ENCODE results near the gene SLC35D1. TPM values are rescaled to one million over a fixed set of nuclear protein-coding genes. Genes with fewer than 3 reads are reported as not detected.

Gene SLC35D1
- total and polyA plus RNA-seq, 2 of the 8 experiments (the other 6 are each of a cell fraction or from before 2014, with no cell fraction given), result 1.2 to 2.7 TPM

DNA sequence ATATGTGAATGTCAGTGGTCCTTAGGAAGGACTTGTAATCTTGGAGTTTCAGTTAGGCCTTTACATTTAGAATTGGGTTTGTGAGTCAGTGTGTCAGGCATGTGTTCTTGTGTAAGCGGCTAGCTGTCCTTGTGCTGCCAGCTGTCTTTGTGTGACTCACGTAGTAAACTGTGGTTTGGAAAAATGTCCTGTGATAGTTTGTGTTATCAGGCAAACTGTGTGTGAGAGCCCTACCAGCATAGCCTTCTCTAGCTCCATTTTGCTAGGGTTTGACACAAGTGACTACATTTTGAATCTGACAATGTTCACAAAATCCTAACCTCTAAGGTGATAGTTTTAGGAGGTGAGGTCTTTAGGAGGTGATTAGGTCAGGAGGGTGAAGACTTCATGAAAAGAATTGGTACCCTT, 6.9 kb upstream of the SLC35D1 start:
- Histone ChIP-seq H2BK12ac (ENCODE audit: low read depth, low read length) (no peak overlapping the region), H2BK20ac (ENCODE audit: low read length) (no peak overlapping the region), H3K9ac (replicated peaks in 1 of 4; ENCODE audit: extremely low read depth in 1 of 4, low read depth in 3 of 4, low read length in 3 of 4) (no peak overlapping the region), H3K27me3 (replicated peaks in 1 of 4; ENCODE audit: control insufficient read depth in 3 of 4, extremely low read depth in 1 of 4, insufficient read depth in 3 of 4, low read length in 3 of 4) (no peaks in the 10 kb centered on the region), H3K4me1 (replicated peaks in 1 of 4; ENCODE audit: control insufficient read depth in 3 of 4, insufficient read depth in 4 of 4, low read length in 3 of 4) (peaks cover 0 to 5% (median 0%) of the 10 kb centered on the region in 4 experiments; a peak in 3 of 7 replicates), H2BK120ac (replicated peaks; ENCODE audit: low read depth, low read length) (no peak overlapping the region), H3K79me2 (ENCODE audit: control insufficient read depth in 1 of 2, insufficient read depth in 2 of 2, low read length in 2 of 2) (no peaks in the 10 kb centered on the region), H3K4ac (replicated peaks; ENCODE audit: insufficient read length, low read depth, low read length) (no peak overlapping the region), H3K27ac (ENCODE audit: low read depth, low read length) (no peak overlapping the region), H4K20me1 (replicated peaks in 1 of 2; ENCODE audit: control insufficient read depth in 1 of 2, insufficient read depth in 2 of 2, low read length in 2 of 2) (no peaks in the 10 kb centered on the region), H2BK15ac (ENCODE audit: low read length) (no peak overlapping the region), H3K23ac (ENCODE audit: insufficient read length) (no peak overlapping the region), H3K36me3 (ENCODE audit: control insufficient read depth in 2 of 4, insufficient read depth in 4 of 4, low read length in 3 of 4) (no peaks in the 10 kb centered on the region), H3K4me2 (ENCODE audit: insufficient read depth in 1 of 2, low read depth in 2 of 2, low read length in 2 of 2) (no peak overlapping the region), H4K8ac (ENCODE audit: extremely low read depth, insufficient read depth, low read length) (no peak overlapping the region), H3K56ac (replicated peaks; ENCODE audit: insufficient read length, low read depth, low read length) (no peak overlapping the region), H3K79me1 (ENCODE audit: low read depth, low read length) (no peaks in the 10 kb centered on the region), H2AK5ac (ENCODE audit: low read depth, low read length) (no peak overlapping the region), H3K23me2 (ENCODE audit: low read depth, low read length) (no peaks in the 10 kb centered on the region), H3K14ac (ENCODE audit: insufficient read length) (no peak overlapping the region), H2AFZ (ENCODE audit: low read length) (no peak overlapping the region), H2BK5ac (ENCODE audit: low read depth, low read length) (no peak overlapping the region), H3K9me3 (ENCODE audit: insufficient read depth in 2 of 2, low read depth in 1 of 2, low read length in 1 of 2) (no peaks in the 10 kb centered on the region), H4K91ac (replicated peaks; ENCODE audit: insufficient read length, low read length) (no peak overlapping the region), H3K18ac (ENCODE audit: extremely low read depth, low read length) (no peak overlapping the region), H3K4me3 (ENCODE audit: extremely low read depth in 1 of 4, insufficient read depth in 2 of 4, low read depth in 3 of 4, low read length in 4 of 4) (no peak overlapping the region), H4K5ac (ENCODE audit: insufficient read length, low read depth, low read length) (no peak overlapping the region)
- no peak for FAIRE-seq
- CTCF ChIA-PET (ENCODE audit: partially characterized antibody), result interaction anchor here (0.9 to 1.6 kb wide), 4 partner anchors 12 to 286 kb away, joined by 3 to 4 read pairs (median 4); no protein-coding TSS in a partner anchor
- POLR2A ChIA-PET (ENCODE audit: partially characterized antibody), result no interaction called here
- DNase-seq (ENCODE audit: low read depth in 1 of 2, low spot score in 2 of 2), result no peak
- 81% methylated on average over 2 of the region's 2 CpGs; no CpG with 5 or more reads in 1 of the 2 experiments for WGBS, 2 experiments (ENCODE audit: extremely low coverage in 1 of 2, insufficient coverage in 1 of 2, insufficient read length in 1 of 2, insufficient replicate concordance in 2 of 2, low coverage in 1 of 2, low lambda C conversion rate in 2 of 2, missing lambda C conversion rate in 1 of 2)
- TF ChIP-seq JUN (IDR thresholded peaks at IDR 0.05; ENCODE audit: low read depth, low read length) (no peak), TAF1 (IDR thresholded peaks at IDR 0.05; ENCODE audit: low read depth, low read length) (no peak), CBX8 (IDR thresholded peaks at IDR 0.05; ENCODE audit: borderline replicate concordance, low read depth, low read length) (no peak), CREB1 (IDR thresholded peaks at IDR 0.05) (no peak), CHD1 (IDR thresholded peaks at IDR 0.05; ENCODE audit: low read depth, low read length) (no peak), ATF2 (IDR thresholded peaks at IDR 0.05; ENCODE audit: low read length) (no peak), HDAC6 (IDR thresholded peaks at IDR 0.05; ENCODE audit: low read depth, low read length) (no peak), RBBP5 (IDR thresholded peaks at IDR 0.05; ENCODE audit: borderline replicate concordance, low read depth, low read length) (no peak), BRCA1 (IDR thresholded peaks at IDR 0.05; ENCODE audit: low read depth, low read length) (no peak)
- TF ChIP-seq, protein P1, sequence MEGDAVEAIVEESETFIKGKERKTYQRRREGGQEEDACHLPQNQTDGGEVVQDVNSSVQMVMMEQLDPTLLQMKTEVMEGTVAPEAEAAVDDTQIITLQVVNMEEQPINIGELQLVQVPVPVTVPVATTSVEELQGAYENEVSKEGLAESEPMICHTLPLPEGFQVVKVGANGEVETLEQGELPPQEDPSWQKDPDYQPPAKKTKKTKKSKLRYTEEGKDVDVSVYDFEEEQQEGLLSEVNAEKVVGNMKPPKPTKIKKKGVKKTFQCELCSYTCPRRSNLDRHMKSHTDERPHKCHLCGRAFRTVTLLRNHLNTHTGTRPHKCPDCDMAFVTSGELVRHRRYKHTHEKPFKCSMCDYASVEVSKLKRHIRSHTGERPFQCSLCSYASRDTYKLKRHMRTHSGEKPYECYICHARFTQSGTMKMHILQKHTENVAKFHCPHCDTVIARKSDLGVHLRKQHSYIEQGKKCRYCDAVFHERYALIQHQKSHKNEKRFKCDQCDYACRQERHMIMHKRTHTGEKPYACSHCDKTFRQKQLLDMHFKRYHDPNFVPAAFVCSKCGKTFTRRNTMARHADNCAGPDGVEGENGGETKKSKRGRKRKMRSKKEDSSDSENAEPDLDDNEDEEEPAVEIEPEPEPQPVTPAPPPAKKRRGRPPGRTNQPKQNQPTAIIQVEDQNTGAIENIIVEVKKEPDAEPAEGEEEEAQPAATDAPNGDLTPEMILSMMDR (IDR thresholded peaks at IDR 0.05; ENCODE audit: control extremely low read depth in 1 of 3, insufficient read depth in 1 of 3, low read depth in 1 of 3, low read length in 3 of 3), result no peak
